HEK293 (cell line): Measurements from ENCODE around the gene PTPRCAP.

Experiments used
- CTCF ChIA-PET: fragments of 350-600 bp; formaldehyde crosslinking; extraction: SDS; loops from one replicate; lab custom pipeline; 2021; ENCODE audit warnings: antibody characterized with exemption; lab: Yijun Ruan, JAX
- POLR2A ChIA-PET: fragments of 300-600 bp; formaldehyde crosslinking; extraction: SDS; loops from one replicate; lab custom pipeline; 2020; ENCODE audit warnings: antibody characterized with exemption, inconsistent platforms; lab: Yijun Ruan, JAX
- H3K27ac ChIP-seq: fragments of 200-500 bp; sonication (Bioruptor generic); 2 replicates; pipeline ENCODE4 v1.5.1; 2014; ENCODE audit warnings: low read depth, low read length, control low read depth, inconsistent platforms; ENCODE audit errors: extremely low read depth
- H3K36me3 ChIP-seq, 2 experiments: fragments of 200-500 bp in 1 of 2; sonication (Bioruptor generic) in 1 of 2; 1 replicate in 1 of 2; 2 replicates in 1 of 2; pipeline ENCODE4 v1.5.1; 2014 to 2017; ENCODE audit warnings: inconsistent platforms in 2 of 2, low read length in 2 of 2; ENCODE audit not compliant: control insufficient read depth in 2 of 2, insufficient read depth in 1 of 2
- H3K4me1 ChIP-seq: fragments of 200-500 bp; sonication (Bioruptor generic); 2 replicates; pipeline ENCODE4 v1.5.1; 2014; ENCODE audit warnings: mild to moderate bottlenecking, low read length, inconsistent platforms; ENCODE audit not compliant: control insufficient read depth, insufficient read depth
- H3K4me3 ChIP-seq: 2 replicates; pipeline ENCODE4 v1.5.1; 2011; ENCODE audit warnings: low read depth, mild to moderate bottlenecking, control low read depth, low read length, moderate library complexity
- H3K9me3 ChIP-seq: fragments of 200-500 bp; sonication (Bioruptor generic); 2 replicates; pipeline ENCODE4 v1.5.1; 2014; ENCODE audit warnings: low read depth, low read length, inconsistent platforms; ENCODE audit not compliant: control insufficient read depth, insufficient read depth
- ATF2 ChIP-seq: fragments of 450-650 bp; formaldehyde crosslinking; IDR thresholded peaks from 2 replicates; pipeline ENCODE4 v1.5.1; 2016; ENCODE audit warnings: missing biosample characterization, missing genetic modification characterization, low read depth
- GLI4 ChIP-seq: fragments of 450-650 bp; formaldehyde crosslinking; IDR thresholded peaks from 2 replicates; pipeline ENCODE4 v1.5.1; 2016; ENCODE audit warnings: missing biosample characterization, missing genetic modification characterization
- GLIS1 ChIP-seq: fragments of 450-650 bp; formaldehyde crosslinking; IDR thresholded peaks from 2 replicates; pipeline ENCODE4 v1.5.1; 2016; ENCODE audit warnings: missing biosample characterization, missing genetic modification characterization
- GLIS2 ChIP-seq: fragments of 450-650 bp; formaldehyde crosslinking; IDR thresholded peaks from 2 replicates; pipeline ENCODE4 v1.5.1; 2016; ENCODE audit warnings: missing biosample characterization, missing genetic modification characterization
- HIC1 ChIP-seq: fragments of 450-650 bp; formaldehyde crosslinking; IDR thresholded peaks from 2 replicates; pipeline ENCODE4 v1.5.1; 2016; ENCODE audit warnings: missing biosample characterization, missing genetic modification characterization
- KLF16 ChIP-seq: fragments of 450-650 bp; formaldehyde crosslinking; IDR thresholded peaks from 2 replicates; pipeline ENCODE4 v1.5.1; 2017; ENCODE audit warnings: missing biosample characterization, missing genetic modification characterization
- OSR2 ChIP-seq: fragments of 450-650 bp; formaldehyde crosslinking; IDR thresholded peaks from 2 replicates; pipeline ENCODE4 v1.5.1; 2016; ENCODE audit warnings: missing biosample characterization, missing genetic modification characterization
- ZBTB6 ChIP-seq: fragments of 450-650 bp; formaldehyde crosslinking; IDR thresholded peaks from 2 replicates; pipeline ENCODE4 v1.5.1; 2017; ENCODE audit warnings: missing biosample characterization, missing genetic modification characterization
- ZBTB8A ChIP-seq: fragments of 450-650 bp; formaldehyde crosslinking; IDR thresholded peaks from 2 replicates; pipeline ENCODE4 v1.5.1; 2016; ENCODE audit warnings: missing biosample characterization, missing genetic modification characterization
- ZFP3 ChIP-seq: fragments of 450-650 bp; formaldehyde crosslinking; IDR thresholded peaks from 2 replicates; pipeline ENCODE4 v1.5.1; 2016; ENCODE audit warnings: low read depth, missing biosample characterization, missing genetic modification characterization
- ZFP37 ChIP-seq: fragments of 450-650 bp; formaldehyde crosslinking; IDR thresholded peaks from 2 replicates; pipeline ENCODE4 v1.5.1; 2016; ENCODE audit warnings: missing biosample characterization, missing genetic modification characterization
- ZIC2 ChIP-seq: fragments of 450-650 bp; formaldehyde crosslinking; IDR thresholded peaks from 2 replicates; pipeline ENCODE4 v1.5.1; 2016; ENCODE audit warnings: missing biosample characterization, missing genetic modification characterization
- ZNF426 ChIP-seq: fragments of 450-650 bp; formaldehyde crosslinking; IDR thresholded peaks from 2 replicates; pipeline ENCODE4 v1.5.1; 2017; ENCODE audit warnings: missing biosample characterization, missing genetic modification characterization, mild to moderate bottlenecking, inconsistent platforms, moderate library complexity
- ZNF473 ChIP-seq: fragments of 450-650 bp; formaldehyde crosslinking; IDR thresholded peaks from 2 replicates; pipeline ENCODE4 v1.5.1; 2017; ENCODE audit warnings: missing biosample characterization, missing genetic modification characterization
- ZNF558 ChIP-seq: fragments of 450-650 bp; formaldehyde crosslinking; IDR thresholded peaks from 2 replicates; pipeline ENCODE4 v1.5.1; 2016; ENCODE audit warnings: missing biosample characterization, missing genetic modification characterization
- ZNF704 ChIP-seq: fragments of 450-650 bp; formaldehyde crosslinking; IDR thresholded peaks from 2 replicates; pipeline ENCODE4 v1.5.1; 2016; ENCODE audit warnings: missing biosample characterization, missing genetic modification characterization
- ZSCAN16 ChIP-seq: fragments of 450-650 bp; formaldehyde crosslinking; IDR thresholded peaks from 2 replicates; pipeline ENCODE4 v1.5.1; 2016; ENCODE audit warnings: missing biosample characterization, missing genetic modification characterization
- ZXDB ChIP-seq: fragments of 450-650 bp; formaldehyde crosslinking; IDR thresholded peaks from 2 replicates; pipeline ENCODE4 v1.5.1; 2016; ENCODE audit warnings: missing biosample characterization, missing genetic modification characterization
- TF ChIP-seq, protein P1 (sequence below): fragments of 450-650 bp; formaldehyde crosslinking; IDR thresholded peaks from 2 replicates; pipeline ENCODE4 v1.5.1; 2017; ENCODE audit warnings: missing biosample characterization, missing genetic modification characterization

The PTPRCAP gene

DNA sequence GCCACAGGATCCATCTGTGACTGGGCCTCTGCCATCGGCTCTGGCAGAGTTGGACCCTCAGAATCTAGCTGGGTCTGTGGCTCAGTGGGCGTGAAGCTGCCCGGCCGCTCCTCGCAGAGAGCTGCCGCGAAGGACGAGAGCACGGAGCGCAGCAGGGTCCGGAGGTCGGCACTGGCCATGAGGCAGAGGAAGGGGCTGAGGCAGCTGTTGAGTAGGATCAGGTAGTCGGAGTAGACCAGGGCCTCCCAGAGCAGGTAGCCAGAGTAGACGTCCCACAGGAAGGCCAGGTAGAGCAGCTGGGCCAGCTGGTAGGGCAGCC is 14.1 kb upstream of the PTPRCAP start (continued):
- TF ChIP-seq OSR2 = no peak

- ChIA-PET CTCF (interaction anchor here (0.6 to 0.7 kb wide), 3 partner anchors 10 to 181 kb away, joined by 3 to 4 read pairs (median 4); no protein-coding TSS in a partner anchor), POLR2A (interaction anchor here (1.8 kb wide), 1 partner anchor 14 kb away, joined by 4 read pairs; the partner anchor contains the start of gene PTPRCAP)
- H3K4me1 ChIP-seq = no peaks in the 10 kb centered on the region
- H3K27ac ChIP-seq = no peak overlapping the region
- no peak overlapping the region for H3K4me3 ChIP-seq
- TF ChIP-seq ZBTB8A (tag by site-specific recombination) (no peak), GLI4 (no peak)
- no peaks in the 10 kb centered on the region for H3K36me3 ChIP-seq
- H3K9me3 ChIP-seq = no peaks in the 10 kb centered on the region
Measured at GRCh38 chr11:67450796-67451657, 13.5 kb upstream of the PTPRCAP start.

GRCh38 chr11:67449116-67449844 is 11.8 kb upstream of the PTPRCAP start:
- H3K4me1 ChIP-seq = no peaks in the 10 kb centered on the region
- ChIA-PET CTCF (interaction anchor here (0.7 kb wide), 1 partner anchor 16 kb away, joined by 3 read pairs; no protein-coding TSS in a partner anchor), POLR2A (no interaction called here)
- no peaks in the 10 kb centered on the region for H3K9me3 ChIP-seq
- H3K27ac ChIP-seq = no peak overlapping the region
- TF ChIP-seq ZIC2 (tag by site-specific recombination) (no peak), ZNF473 (tag by site-specific recombination) (no peak), ZFP3 (tag by site-specific recombination) (no peak), ZSCAN16 (no peak), ZNF426 (tag by site-specific recombination) (no peak), ATF2 (tag by site-specific recombination) (no peak), HIC1 (tag by site-specific recombination) (no peak), ZFP37 (tag by site-specific recombination) (no peak), ZNF704 (tag by site-specific recombination) (no peak), GLIS1 (no peak), KLF16 (tag by site-specific recombination) (no peak), GLIS2 (tag by site-specific recombination) (no peak), ZNF558 (tag by site-specific recombination) (no peak), ZBTB6 (tag by site-specific recombination) (no peak), ZXDB (tag by site-specific recombination) (no peak), OSR2 (no peak)
- TF ChIP-seq, protein P1, sequence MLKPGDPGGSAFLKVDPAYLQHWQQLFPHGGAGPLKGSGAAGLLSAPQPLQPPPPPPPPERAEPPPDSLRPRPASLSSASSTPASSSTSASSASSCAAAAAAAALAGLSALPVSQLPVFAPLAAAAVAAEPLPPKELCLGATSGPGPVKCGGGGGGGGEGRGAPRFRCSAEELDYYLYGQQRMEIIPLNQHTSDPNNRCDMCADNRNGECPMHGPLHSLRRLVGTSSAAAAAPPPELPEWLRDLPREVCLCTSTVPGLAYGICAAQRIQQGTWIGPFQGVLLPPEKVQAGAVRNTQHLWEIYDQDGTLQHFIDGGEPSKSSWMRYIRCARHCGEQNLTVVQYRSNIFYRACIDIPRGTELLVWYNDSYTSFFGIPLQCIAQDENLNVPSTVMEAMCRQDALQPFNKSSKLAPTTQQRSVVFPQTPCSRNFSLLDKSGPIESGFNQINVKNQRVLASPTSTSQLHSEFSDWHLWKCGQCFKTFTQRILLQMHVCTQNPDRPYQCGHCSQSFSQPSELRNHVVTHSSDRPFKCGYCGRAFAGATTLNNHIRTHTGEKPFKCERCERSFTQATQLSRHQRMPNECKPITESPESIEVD (tag by site-specific recombination) = no peak
- H3K36me3 ChIP-seq = no peaks in the 10 kb centered on the region
- no peak overlapping the region for H3K4me3 ChIP-seq
